GM19193 (cell line): Measurements from ENCODE around the gene WWOX.

ENCODE experiments used
- POLR2A ChIP-seq: IDR thresholded peaks from 4 replicates; pipeline ENCODE4 v1.6.1; 2011; ENCODE audit not compliant: insufficient read depth, insufficient read length; ENCODE audit errors: extremely low read depth

Gene WWOX

GRCh38 chr16:78189121-78189520 lies 89.7 kb downstream of the WWOX start:
- TF ChIP-seq POLR2A, result no peak

DNA sequence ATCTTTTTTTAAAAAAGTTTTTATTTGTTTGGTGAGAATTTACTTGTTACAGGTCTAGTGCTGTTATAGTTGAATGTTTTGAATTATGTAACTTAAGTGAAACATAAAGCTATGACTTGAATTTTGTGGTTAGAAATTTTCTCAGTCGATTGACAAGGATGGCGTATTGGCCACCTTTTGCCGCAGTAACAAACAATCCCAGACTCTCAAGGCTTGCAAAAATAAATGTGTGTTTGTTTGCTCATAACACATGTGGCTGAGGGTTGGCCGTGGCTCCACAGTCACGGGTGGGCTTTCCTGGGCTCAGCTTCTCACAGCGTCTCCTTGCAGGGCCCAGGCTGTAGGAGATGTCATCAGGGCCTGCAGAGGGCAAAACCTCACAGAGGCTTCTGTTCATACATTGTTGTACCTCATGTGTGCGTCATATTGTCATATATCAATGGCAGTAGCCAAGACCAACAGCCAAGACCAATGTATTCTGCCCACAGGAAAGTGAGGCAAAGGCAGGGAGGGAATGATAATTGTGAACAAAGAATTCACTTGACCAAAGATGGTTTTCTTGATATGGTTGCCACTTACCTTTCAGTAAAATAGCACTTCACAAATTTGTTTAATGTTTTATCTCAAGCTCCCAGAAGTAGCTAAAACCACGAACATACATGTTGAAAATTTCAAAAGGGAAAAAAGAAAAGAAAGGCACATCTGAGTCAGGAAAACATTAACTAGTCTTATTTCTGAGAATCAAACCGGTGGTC lies 93.5 kb downstream of the WWOX start:
- no peak for TF ChIP-seq POLR2A

DNA sequence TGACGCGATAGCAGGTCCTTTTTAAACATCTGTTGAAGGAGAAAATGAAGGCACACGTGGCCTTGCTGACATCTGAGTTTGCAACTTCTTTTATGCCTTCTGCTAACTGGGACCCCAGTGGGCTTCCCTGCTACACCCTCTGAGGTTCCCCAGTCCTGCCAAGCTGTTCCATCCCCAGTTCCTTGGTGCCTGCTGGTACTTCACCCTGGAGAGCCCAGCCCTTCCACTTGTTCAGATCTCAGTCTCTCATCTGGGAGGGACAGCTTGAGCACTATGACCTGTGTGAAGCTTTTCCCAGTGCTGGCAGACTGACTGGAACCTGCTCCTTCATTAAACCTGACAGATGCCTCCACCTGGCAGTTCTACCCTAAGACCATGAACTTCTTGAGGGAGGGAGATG lies 95.5 kb downstream of the WWOX start:
- no peak for TF ChIP-seq POLR2A

- TF ChIP-seq POLR2A, result no peak
Measured at GRCh38 chr16:78195797-78196196, 96.3 kb downstream of the WWOX start.

DNA sequence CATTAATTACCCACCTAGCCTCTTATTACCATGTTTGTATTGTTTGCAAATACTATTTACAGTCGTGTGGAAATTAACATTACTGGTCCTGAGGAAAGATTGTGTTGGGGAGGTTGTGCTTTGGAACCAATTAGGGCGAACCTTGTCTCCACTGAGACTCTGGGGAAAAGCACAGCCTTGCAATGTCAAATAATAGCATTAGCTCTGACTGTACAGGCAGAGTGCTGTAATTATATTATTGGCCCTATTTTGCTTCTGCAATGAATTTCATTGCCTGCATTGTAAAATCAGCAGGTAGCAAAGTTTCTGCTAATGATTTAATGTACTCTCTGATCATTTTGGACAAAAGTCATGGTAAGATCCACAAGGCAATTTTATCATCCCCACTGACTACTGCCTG lies 97.0 kb downstream of the WWOX start:
- no peak for TF ChIP-seq POLR2A

GRCh38 chr16:78198288-78198687 lies 98.8 kb downstream of the WWOX start:
- no peak for TF ChIP-seq POLR2A

DNA sequence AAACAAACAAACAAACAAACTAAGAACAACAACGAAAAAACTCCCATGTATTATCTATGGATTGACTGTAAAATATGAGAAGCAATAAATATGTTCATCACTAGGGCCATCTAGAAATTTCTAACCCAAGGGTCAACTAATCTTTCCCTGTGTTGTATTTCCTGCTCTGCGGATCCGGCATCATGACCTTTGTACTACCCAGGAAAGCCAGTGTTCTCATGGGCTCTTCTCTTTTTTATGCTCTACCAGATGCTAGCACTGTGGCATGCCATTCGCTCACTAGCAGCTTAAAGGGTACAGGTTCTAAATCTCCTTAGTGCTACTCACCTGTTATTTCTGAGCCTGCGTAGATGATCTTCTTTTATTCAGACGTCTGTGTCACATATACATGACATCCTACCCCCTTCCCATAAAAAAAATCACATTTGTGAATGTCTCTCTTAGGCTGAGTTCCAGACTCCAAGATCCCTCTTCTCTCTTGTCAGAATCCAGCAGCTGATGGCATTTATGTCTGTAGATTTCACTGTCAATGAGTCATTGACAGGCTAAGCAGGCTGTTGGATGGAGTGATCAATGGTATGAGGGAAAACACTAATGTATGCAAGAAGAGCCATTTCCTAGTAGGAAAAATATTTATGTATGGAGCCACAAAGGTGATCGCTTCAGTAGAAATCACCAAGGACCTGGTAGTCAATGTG lies 100.0 kb downstream of the WWOX start:
- TF ChIP-seq POLR2A, result no peak

GRCh38 chr16:78200023-78200389 lies 100.6 kb downstream of the WWOX start:
- no peak for TF ChIP-seq POLR2A

- TF ChIP-seq POLR2A, result no peak
Measured at GRCh38 chr16:78200623-78201096, 101.2 kb downstream of the WWOX start.

GRCh38 chr16:78205506-78205905 lies 106.1 kb downstream of the WWOX start:
- TF ChIP-seq POLR2A, result no peak

- TF ChIP-seq POLR2A, result no peak
Measured at GRCh38 chr16:78206623-78207223, 107.3 kb downstream of the WWOX start.

DNA sequence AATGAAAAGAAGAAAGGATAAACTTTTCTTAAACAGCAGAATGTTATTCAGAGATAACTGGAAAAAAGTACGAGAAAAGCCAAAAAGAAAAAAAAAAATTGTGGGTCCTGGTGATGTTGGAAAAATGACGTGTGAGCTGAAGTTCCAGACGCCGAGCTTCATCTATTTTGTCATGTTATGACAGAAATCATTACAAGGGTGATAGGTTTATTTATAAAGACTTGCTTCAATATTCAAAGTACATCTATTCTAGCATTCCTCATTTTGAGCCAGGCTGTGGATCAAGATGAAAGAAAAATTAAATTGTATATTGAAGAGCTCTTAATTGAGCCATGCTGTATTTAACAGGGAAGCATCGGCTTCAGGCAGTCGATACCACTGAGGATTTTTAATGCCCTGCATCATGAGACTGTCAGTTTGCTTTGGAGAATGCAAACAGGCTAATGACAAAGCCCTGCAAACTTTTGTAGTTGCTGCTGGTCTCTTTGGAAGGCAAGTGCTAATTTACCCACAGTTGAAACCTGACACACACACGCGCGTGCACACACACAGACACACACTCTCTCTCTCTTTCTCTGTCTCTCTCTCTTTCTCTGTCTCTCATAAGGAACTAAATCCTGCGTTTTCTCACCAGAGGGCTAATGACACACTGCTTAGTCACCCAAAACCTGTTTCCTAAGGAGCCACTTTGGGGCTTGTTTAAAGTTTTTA lies 110.7 kb downstream of the WWOX start:
- TF ChIP-seq POLR2A, result no peak

DNA sequence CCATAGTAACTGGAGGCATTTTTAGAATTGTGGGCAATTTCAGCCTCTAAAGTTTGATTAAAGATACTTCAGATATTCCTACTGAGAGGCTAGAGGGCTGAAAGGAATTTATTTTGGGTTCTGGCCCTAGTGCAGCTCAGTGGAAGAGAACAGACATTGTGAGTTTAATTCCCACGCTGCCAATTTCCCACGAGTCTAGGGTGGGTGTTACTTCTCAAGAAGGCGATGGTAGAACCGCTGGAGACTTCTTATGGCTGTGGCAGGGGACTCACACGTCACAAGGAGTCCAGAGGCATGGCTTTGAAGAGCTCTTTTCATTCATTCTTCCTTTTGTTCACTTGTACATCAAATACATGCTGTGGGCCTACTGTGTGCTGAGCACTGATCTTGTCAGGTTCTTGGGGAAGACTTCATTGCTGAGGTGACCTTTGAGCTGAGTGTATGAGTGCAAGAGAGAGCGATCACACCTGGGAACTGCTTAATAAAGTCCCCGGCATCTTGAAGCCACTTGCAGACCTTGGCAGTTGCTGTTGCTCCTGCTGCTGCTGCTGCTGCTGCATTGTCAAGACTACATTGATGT lies 111.7 kb downstream of the WWOX start:
- TF ChIP-seq POLR2A, result no peak

GRCh38 chr16:78211946-78212345 lies 112.5 kb downstream of the WWOX start:
- no peak for TF ChIP-seq POLR2A

GRCh38 chr16:78212674-78213073 lies 113.2 kb downstream of the WWOX start:
- TF ChIP-seq POLR2A, result no peak
